ENCODE data around the gene KRT15.

Gene KRT15

GRCh38 chr17:41555105-41555887 is 36.6 kb upstream of the KRT15 start:
- TF ChIP-seq CTCF (conservative IDR thresholded peaks at IDR 0.05; ENCODE audit: low read depth, low read length): no peak
- Histone ChIP-seq H3K4me1 (ENCODE audit: low read depth, poor library complexity, severe bottlenecking) (no peaks in the 10 kb centered on the region), H3K36me3 (ENCODE audit: insufficient read depth) (no peaks in the 10 kb centered on the region), H3K4me2 (no peak overlapping the region), H3K9ac (no peak overlapping the region), H3K4me3 (IDR thresholded peaks at IDR 0.05; ENCODE audit: insufficient read depth, low read depth, low read length) (no peak overlapping the region), H3K27ac (no peak overlapping the region), H2AFZ (ENCODE audit: low read depth) (no peak overlapping the region), H3K27me3 (ENCODE audit: insufficient read depth, low read depth) (peaks cover 14% of the 10 kb centered on the region; the same call in 1 of the 2 replicates), H4K20me1 (ENCODE audit: insufficient read depth) (no peaks in the 10 kb centered on the region), H3K79me2 (ENCODE audit: insufficient read depth, low read depth) (no peaks in the 10 kb centered on the region)

GRCh38 chr17:41553987-41554680 is 35.4 kb upstream of the KRT15 start:
- Histone ChIP-seq H3K4me3 (IDR thresholded peaks at IDR 0.05; ENCODE audit: insufficient read depth, low read depth, low read length) (no peak overlapping the region), H3K27ac (no peak overlapping the region), H3K4me2 (no peak overlapping the region), H3K27me3 (ENCODE audit: insufficient read depth, low read depth) (peaks cover 14% of the 10 kb centered on the region; the same call in 1 of the 2 replicates), H3K36me3 (ENCODE audit: insufficient read depth) (no peaks in the 10 kb centered on the region), H3K4me1 (ENCODE audit: low read depth, poor library complexity, severe bottlenecking) (peaks cover 5% of the 10 kb centered on the region), H3K79me2 (ENCODE audit: insufficient read depth, low read depth) (no peaks in the 10 kb centered on the region), H2AFZ (ENCODE audit: low read depth) (no peak overlapping the region), H4K20me1 (ENCODE audit: insufficient read depth) (no peaks in the 10 kb centered on the region), H3K9ac (no peak overlapping the region)
- no peak for TF ChIP-seq CTCF (conservative IDR thresholded peaks at IDR 0.05; ENCODE audit: low read depth, low read length)

GRCh38 chr17:41553176-41553575 is 34.5 kb upstream of the KRT15 start:
- Histone ChIP-seq H3K79me2 (ENCODE audit: insufficient read depth, low read depth) (no peaks in the 10 kb centered on the region), H3K4me2 (no peak overlapping the region), H3K27me3 (ENCODE audit: insufficient read depth, low read depth) (peaks cover 14% of the 10 kb centered on the region; the same call in 1 of the 2 replicates), H3K36me3 (ENCODE audit: insufficient read depth) (no peaks in the 10 kb centered on the region), H2AFZ (ENCODE audit: low read depth) (no peak overlapping the region), H3K4me3 (IDR thresholded peaks at IDR 0.05; ENCODE audit: insufficient read depth, low read depth, low read length) (no peak overlapping the region), H3K9ac (no peak overlapping the region), H3K4me1 (ENCODE audit: low read depth, poor library complexity, severe bottlenecking) (peaks cover 12% of the 10 kb centered on the region), H3K27ac (no peak overlapping the region), H4K20me1 (ENCODE audit: insufficient read depth) (no peaks in the 10 kb centered on the region)
- TF ChIP-seq CTCF (conservative IDR thresholded peaks at IDR 0.05; ENCODE audit: low read depth, low read length): no peak

GRCh38 chr17:41552455-41552854 is 33.8 kb upstream of the KRT15 start:
- Histone ChIP-seq H3K4me1 (ENCODE audit: low read depth, poor library complexity, severe bottlenecking) (peaks cover 12% of the 10 kb centered on the region), H2AFZ (ENCODE audit: low read depth) (no peak overlapping the region), H3K9ac (no peak overlapping the region), H3K27ac (no peak overlapping the region), H3K36me3 (ENCODE audit: insufficient read depth) (no peaks in the 10 kb centered on the region), H3K79me2 (ENCODE audit: insufficient read depth, low read depth) (no peaks in the 10 kb centered on the region), H3K4me3 (IDR thresholded peaks at IDR 0.05; ENCODE audit: insufficient read depth, low read depth, low read length) (no peak overlapping the region), H4K20me1 (ENCODE audit: insufficient read depth) (no peaks in the 10 kb centered on the region), H3K27me3 (ENCODE audit: insufficient read depth, low read depth) (peaks cover 14% of the 10 kb centered on the region; the same call in 1 of the 2 replicates), H3K4me2 (no peak overlapping the region)
- TF ChIP-seq CTCF (conservative IDR thresholded peaks at IDR 0.05; ENCODE audit: low read depth, low read length): no peak

Data from KMS-11 (cell line).